ENCODE data around the gene KRTAP10-1. TPM values are rescaled to one million over a fixed set of nuclear protein-coding genes. Genes with fewer than 3 reads are reported as not detected.

KRTAP10-1 gene
- total and polyA plus RNA-seq, 4 donors: not detected

- Histone ChIP-seq H3K9me3 (ENCODE audit: control insufficient read depth in 4 of 4, low read length in 3 of 4) (no peaks in the 10 kb centered on the region), H3K9ac (ENCODE audit: low read depth in 1 of 2, low read length in 2 of 2) (no peak overlapping the region), H3K27me3 (ENCODE audit: control insufficient read depth in 4 of 4, insufficient read depth in 4 of 4, low read length in 3 of 4) (no peaks in the 10 kb centered on the region), H3K4me1 (ENCODE audit: control insufficient read depth in 4 of 4, insufficient read depth in 4 of 4, low read length in 3 of 4) (peaks cover 0 to 4% (median 0%) of the 10 kb centered on the region in 4 donors), H3K4me3 (ENCODE audit: low read depth in 1 of 3, low read length in 3 of 3) (no peak overlapping the region), H3K27ac (ENCODE audit: low read depth in 1 of 2, low read length in 2 of 2) (no peak overlapping the region), H3K36me3 (ENCODE audit: control insufficient read depth in 4 of 4, insufficient read depth in 3 of 4, low read depth in 1 of 4, low read length in 3 of 4) (no peaks in the 10 kb centered on the region)
- WGBS: 78% methylated on average over 9 of the region's 9 CpGs
- DNase-seq (ENCODE audit: low spot score): peak; percentile 19
- TF ChIP-seq MAX (IDR thresholded peaks at IDR 0.05): no peak
- TF ChIP-seq RXRA (IDR thresholded peaks at IDR 0.05): no peak
- no peak for TF ChIP-seq JUND (IDR thresholded peaks at IDR 0.05)
- no peak for TF ChIP-seq SP1 (IDR thresholded peaks at IDR 0.05)
- no peak for TF ChIP-seq TAF1 (conservative IDR thresholded peaks at IDR 0.05)
Measured at GRCh38 chr21:44556879-44557278, 16.9 kb upstream of the KRTAP10-1 start.

GRCh38 chr21:44555200-44555875 is 15.3 kb upstream of the KRTAP10-1 start:
- Histone ChIP-seq H3K9ac (ENCODE audit: low read depth in 1 of 2, low read length in 2 of 2) (no peak overlapping the region), H3K4me3 (ENCODE audit: low read depth in 1 of 3, low read length in 3 of 3) (no peak overlapping the region), H3K9me3 (ENCODE audit: control insufficient read depth in 4 of 4, low read length in 3 of 4) (no peaks in the 10 kb centered on the region), H3K27me3 (ENCODE audit: control insufficient read depth in 4 of 4, insufficient read depth in 4 of 4, low read length in 3 of 4) (no peaks in the 10 kb centered on the region), H3K36me3 (ENCODE audit: control insufficient read depth in 4 of 4, insufficient read depth in 3 of 4, low read depth in 1 of 4, low read length in 3 of 4) (no peaks in the 10 kb centered on the region), H3K4me1 (ENCODE audit: control insufficient read depth in 4 of 4, insufficient read depth in 4 of 4, low read length in 3 of 4) (peaks cover 0 to 4% (median 0%) of the 10 kb centered on the region in 4 donors), H3K27ac (ENCODE audit: low read depth in 1 of 2, low read length in 2 of 2) (no peak overlapping the region)
- TF ChIP-seq RAD21 (IDR thresholded peaks at IDR 0.05) (no peak), CTCF (IDR thresholded peaks at IDR 0.05; ENCODE audit: low read depth, low read length, missing input control) (no peak), FOXA1 (IDR thresholded peaks at IDR 0.05) (no peak), JUND (IDR thresholded peaks at IDR 0.05) (no peak), HNF4A (conservative IDR thresholded peaks at IDR 0.05) (no peak), MAX (IDR thresholded peaks at IDR 0.05) (no peak), ZBTB33 (IDR thresholded peaks at IDR 0.05) (no peak), TAF1 (conservative IDR thresholded peaks at IDR 0.05) (no peak), YY1 (IDR thresholded peaks at IDR 0.05) (no peak), FOXA2 (IDR thresholded peaks at IDR 0.05) (no peak), GABPA (IDR thresholded peaks at IDR 0.05 in 1 of 2, conservative IDR thresholded peaks at IDR 0.05 in 1 of 2) (no peak), NR2F2 (IDR thresholded peaks at IDR 0.05) (no peak), RXRA (IDR thresholded peaks at IDR 0.05) (no peak), HNF4G (IDR thresholded peaks at IDR 0.05) (no peak)
- peak; percentile 23 for DNase-seq (ENCODE audit: low spot score)
- WGBS: 86% methylated on average over 13 of the region's 13 CpGs

Measured in liver (tissue), 9 donors.